ENCODE results near the gene MYO15B. TPM values are rescaled to one million over a fixed set of nuclear protein-coding genes. Genes with fewer than 3 reads are reported as not detected.

Gene MYO15B
- total RNA-seq, 1 experiment from 2014 or later, result 30.3 TPM

- CTCF ChIA-PET, result interaction anchor here (1.2 to 3.1 kb wide), 2 partner anchors 14 to 18 kb away, joined by 4 to 15 read pairs; partner anchors contain the start of gene SMIM5
- H3K27me3 ChIP-seq (ENCODE audit: insufficient read depth, low read length), result no peaks in the 10 kb centered on the region
- peaks cover 18 to 37% of the 10 kb centered on the region in 2 experiments for H3K4me1 ChIP-seq (ENCODE audit: control insufficient read depth in 1 of 2, insufficient read depth in 2 of 2, low read length in 2 of 2)
- POLR2A ChIA-PET, result no interaction called here
- H3K9me2 ChIP-seq (ENCODE audit: insufficient read depth), result no peaks in the 10 kb centered on the region
- BruUV-seq (replicated peaks), result no TSS peak
- no peaks in the 10 kb centered on the region for H3K36me3 ChIP-seq (ENCODE audit: control insufficient read depth in 1 of 2, insufficient read depth in 2 of 2, low read length in 2 of 2)
- H3K27ac ChIP-seq (ENCODE audit: low read depth, low read length), result no peak overlapping the region
- no peak for ATAC-seq
- no peak overlapping the region for H2AFZ ChIP-seq (ENCODE audit: low read depth, low read length, poor library complexity, severe bottlenecking)
- H3K4me3 ChIP-seq (replicated peaks in 1 of 2; ENCODE audit: low read depth in 1 of 2, low read length in 2 of 2), result no peak overlapping the region
- no peak overlapping the region for H3K4me2 ChIP-seq (ENCODE audit: low read length)
- no peaks in the 10 kb centered on the region for H3K9me3 ChIP-seq (ENCODE audit: control insufficient read depth in 1 of 2, insufficient read depth in 1 of 2, low read depth in 1 of 2, low read length in 2 of 2)
- H3K9ac ChIP-seq (ENCODE audit: low read length), result no peak overlapping the region
- DNase-seq (ENCODE audit: low read depth, low spot score), result no peak
- intact Hi-C loops (cut with micrococcal nuclease), result no loop called here
- peak in 2 of 3 experiments; percentile 15 to 76; a peak in 3 of 6 replicates for TF ChIP-seq CTCF (IDR thresholded peaks at IDR 0.05 in 2 of 3, conservative IDR thresholded peaks at IDR 0.05 in 1 of 3; ENCODE audit: borderline replicate concordance in 1 of 3, insufficient read depth in 1 of 3, low read depth in 2 of 3, low read length in 2 of 3)
- no peak for TF ChIP-seq EGR1 (IDR thresholded peaks at IDR 0.05; ENCODE audit: low read depth)
- no peak for TF ChIP-seq SP1 (IDR thresholded peaks at IDR 0.05; ENCODE audit: low read depth)
- no peak for TF ChIP-seq EZH2phosphoT487 (IDR thresholded peaks at IDR 0.05; ENCODE audit: borderline replicate concordance)
- RAD21 ChIA-PET (ENCODE audit: low non-redundant PET in 1 of 2, low total read pairs in 2 of 2, uncharacterized antibody in 2 of 2, unreplicated experiment in 2 of 2), result no interaction called here
- no peaks in the 10 kb centered on the region for H3K79me2 ChIP-seq (ENCODE audit: insufficient read depth, low read length)
- H4K20me1 ChIP-seq (ENCODE audit: insufficient read depth), result no peaks in the 10 kb centered on the region
These were observed 27.7 kb downstream of the MYO15B start for GRCh38 chr17:75615301-75615700.

GRCh38 chr17:75616521-75617122 is 29.0 kb downstream of the MYO15B start:
- no TSS peak for BruUV-seq (replicated peaks)
- Histone ChIP-seq H3K27ac (ENCODE audit: low read depth, low read length) (no peak overlapping the region), H4K20me1 (ENCODE audit: insufficient read depth) (no peaks in the 10 kb centered on the region), H3K4me2 (ENCODE audit: low read length) (no peak overlapping the region), H3K36me3 (ENCODE audit: control insufficient read depth in 1 of 2, insufficient read depth in 2 of 2, low read length in 2 of 2) (no peaks in the 10 kb centered on the region), H2AFZ (ENCODE audit: low read depth, low read length, poor library complexity, severe bottlenecking) (no peak overlapping the region), H3K9ac (ENCODE audit: low read length) (no peak overlapping the region), H3K4me3 (replicated peaks in 1 of 2; ENCODE audit: low read depth in 1 of 2, low read length in 2 of 2) (no peak overlapping the region), H3K9me2 (ENCODE audit: insufficient read depth) (no peaks in the 10 kb centered on the region), H3K9me3 (ENCODE audit: control insufficient read depth in 1 of 2, insufficient read depth in 1 of 2, low read depth in 1 of 2, low read length in 2 of 2) (no peaks in the 10 kb centered on the region), H3K27me3 (ENCODE audit: insufficient read depth, low read length) (no peaks in the 10 kb centered on the region), H3K4me1 (ENCODE audit: control insufficient read depth in 1 of 2, insufficient read depth in 2 of 2, low read length in 2 of 2) (peaks cover 5 to 23% of the 10 kb centered on the region in 2 experiments; a peak in 3 of 4 replicates), H3K79me2 (ENCODE audit: insufficient read depth, low read length) (no peaks in the 10 kb centered on the region)
- POLR2A ChIA-PET, result no interaction called here
- CTCF ChIA-PET, result interaction anchor here (0.7 to 3.1 kb wide), 5 partner anchors 8 to 132 kb away, joined by 3 to 15 read pairs (median 3); partner anchors contain the start of gene SMIM5
- intact Hi-C loops (cut with micrococcal nuclease), result no loop called here
- TF ChIP-seq ELF1 (IDR thresholded peaks at IDR 0.05; ENCODE audit: borderline replicate concordance, low read depth) (no peak), EZH2 (IDR thresholded peaks at IDR 0.05) (no peak), ATF3 (IDR thresholded peaks at IDR 0.05) (no peak)
- TF ChIP-seq, protein P1, sequence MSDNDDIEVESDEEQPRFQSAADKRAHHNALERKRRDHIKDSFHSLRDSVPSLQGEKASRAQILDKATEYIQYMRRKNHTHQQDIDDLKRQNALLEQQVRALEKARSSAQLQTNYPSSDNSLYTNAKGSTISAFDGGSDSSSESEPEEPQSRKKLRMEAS (IDR thresholded peaks at IDR 0.05), result no peak
- TF ChIP-seq, protein P2, sequence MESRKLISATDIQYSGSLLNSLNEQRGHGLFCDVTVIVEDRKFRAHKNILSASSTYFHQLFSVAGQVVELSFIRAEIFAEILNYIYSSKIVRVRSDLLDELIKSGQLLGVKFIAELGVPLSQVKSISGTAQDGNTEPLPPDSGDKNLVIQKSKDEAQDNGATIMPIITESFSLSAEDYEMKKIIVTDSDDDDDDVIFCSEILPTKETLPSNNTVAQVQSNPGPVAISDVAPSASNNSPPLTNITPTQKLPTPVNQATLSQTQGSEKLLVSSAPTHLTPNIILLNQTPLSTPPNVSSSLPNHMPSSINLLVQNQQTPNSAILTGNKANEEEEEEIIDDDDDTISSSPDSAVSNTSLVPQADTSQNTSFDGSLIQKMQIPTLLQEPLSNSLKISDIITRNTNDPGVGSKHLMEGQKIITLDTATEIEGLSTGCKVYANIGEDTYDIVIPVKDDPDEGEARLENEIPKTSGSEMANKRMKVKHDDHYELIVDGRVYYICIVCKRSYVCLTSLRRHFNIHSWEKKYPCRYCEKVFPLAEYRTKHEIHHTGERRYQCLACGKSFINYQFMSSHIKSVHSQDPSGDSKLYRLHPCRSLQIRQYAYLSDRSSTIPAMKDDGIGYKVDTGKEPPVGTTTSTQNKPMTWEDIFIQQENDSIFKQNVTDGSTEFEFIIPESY (IDR thresholded peaks at IDR 0.05; ENCODE audit: extremely low read depth, insufficient replicate concordance, low read length), result no peak
- RAD21 ChIA-PET (ENCODE audit: low non-redundant PET in 1 of 2, low total read pairs in 2 of 2, uncharacterized antibody in 2 of 2, unreplicated experiment in 2 of 2), result no interaction called here
- DNase-seq (ENCODE audit: low read depth, low spot score), result no peak
- no peak for ATAC-seq

Data from HCT116 (cell line).